GM11168 (cell line): ENCODE measurements around the gene CLEC18A.
"Not testable (repeated sequence)": the region's sequence is repeated elsewhere in the genome, so short reads cannot be mapped to it uniquely, and the experiment has no call there.

Experiments
- in situ Hi-C: fragments of 300-500 bp; cut with MboI; formaldehyde crosslinking; loops from one replicate; pipeline ENCODE4 v1.12.0; 2022; ENCODE audit warnings: low sequenced_read_pairs; ENCODE audit not compliant: unreplicated experiment

The CLEC18A gene

GRCh38 chr16:70008604-70009003 is 57.5 kb downstream of the CLEC18A start:
- in situ Hi-C loops: not testable (repeated sequence)

DNA sequence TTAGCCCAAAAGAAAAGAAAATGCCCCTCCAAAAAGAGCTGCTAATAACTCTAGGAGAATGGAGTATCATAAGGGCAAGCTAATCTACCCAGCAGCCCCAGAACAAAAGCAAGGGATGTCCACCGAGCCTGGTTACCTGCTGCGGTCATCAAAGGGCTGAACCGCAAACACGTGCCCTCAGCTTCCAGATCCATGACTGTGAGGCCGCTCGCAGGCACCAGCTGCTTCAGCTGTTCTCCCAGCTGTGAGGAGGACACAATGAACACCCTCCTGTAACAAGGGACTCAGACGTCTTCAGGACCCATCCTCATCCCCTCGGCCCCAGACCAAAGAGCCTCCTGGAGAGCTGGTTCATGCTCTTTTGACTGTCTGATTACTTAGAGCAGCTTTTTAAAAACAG is 59.5 kb downstream of the CLEC18A start:
- in situ Hi-C loops: not testable (repeated sequence)

GRCh38 chr16:70011120-70011519 is 60.0 kb downstream of the CLEC18A start:
- in situ Hi-C loops: not testable (repeated sequence)

DNA sequence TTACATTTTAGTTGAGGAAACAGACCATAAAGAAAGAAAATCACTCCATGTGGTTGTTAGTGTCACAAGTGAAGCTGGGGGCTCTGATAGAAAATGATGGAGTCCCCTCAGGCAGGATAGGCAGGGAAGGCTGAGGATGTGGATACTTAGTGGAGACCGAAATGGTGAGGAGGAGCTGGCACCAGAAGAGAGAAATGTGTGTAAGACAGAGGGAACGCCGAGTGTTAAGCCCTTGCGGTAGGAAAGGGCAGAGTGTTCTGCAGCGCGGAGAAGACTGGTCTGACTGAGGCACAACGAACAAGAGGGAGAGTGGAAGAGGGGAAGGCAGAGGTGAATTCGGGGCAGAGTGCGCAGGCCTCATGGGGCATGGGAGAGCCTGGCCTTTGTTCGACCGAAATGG is 61.2 kb downstream of the CLEC18A start:
- in situ Hi-C loops: not testable (repeated sequence)

DNA sequence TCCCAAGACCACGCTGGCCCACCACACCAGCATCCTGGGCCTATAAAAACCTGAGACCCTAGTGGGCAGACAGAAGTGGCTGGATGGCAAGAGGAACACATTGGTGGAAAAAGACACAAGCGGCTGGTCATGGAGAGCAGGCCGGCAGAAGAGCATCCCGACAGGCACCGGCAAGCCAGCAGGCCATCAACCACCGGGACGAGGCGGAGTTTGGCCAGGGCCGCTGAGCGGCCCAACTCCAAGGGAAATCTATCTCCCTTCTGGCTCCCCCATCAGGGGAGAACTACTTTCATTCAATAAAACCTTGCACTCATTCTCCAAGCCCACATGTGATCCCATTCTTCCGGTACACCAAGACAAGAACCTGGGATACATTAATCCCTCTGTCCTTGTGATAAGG is 61.8 kb downstream of the CLEC18A start:
- in situ Hi-C loops: not testable (repeated sequence)
